ENCODE results near the gene GALNTL6.

DNA sequence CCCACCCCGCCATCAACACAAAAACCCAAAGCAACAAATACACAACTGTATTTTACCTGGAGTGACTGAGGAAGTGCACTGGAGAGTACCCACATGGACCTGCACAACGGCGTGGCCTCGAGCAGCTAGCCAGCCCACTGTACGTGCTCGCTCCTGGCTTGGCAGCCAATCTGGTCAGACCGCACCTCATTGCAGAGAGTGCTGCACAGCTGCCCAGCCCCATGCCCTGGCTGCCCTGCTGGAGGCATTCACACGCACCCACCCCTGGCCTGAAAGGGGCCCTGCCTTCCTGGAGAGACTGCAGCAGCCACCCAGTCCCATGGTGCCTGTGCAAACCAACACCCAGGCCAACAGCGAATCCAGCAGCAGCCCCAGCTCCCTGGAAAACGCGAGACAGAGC lies 116.3 kb downstream of the GALNTL6 start:
- TF ChIP-seq EP300 (IDR thresholded peaks at IDR 0.05) = no peak
- TF ChIP-seq, protein P1, sequence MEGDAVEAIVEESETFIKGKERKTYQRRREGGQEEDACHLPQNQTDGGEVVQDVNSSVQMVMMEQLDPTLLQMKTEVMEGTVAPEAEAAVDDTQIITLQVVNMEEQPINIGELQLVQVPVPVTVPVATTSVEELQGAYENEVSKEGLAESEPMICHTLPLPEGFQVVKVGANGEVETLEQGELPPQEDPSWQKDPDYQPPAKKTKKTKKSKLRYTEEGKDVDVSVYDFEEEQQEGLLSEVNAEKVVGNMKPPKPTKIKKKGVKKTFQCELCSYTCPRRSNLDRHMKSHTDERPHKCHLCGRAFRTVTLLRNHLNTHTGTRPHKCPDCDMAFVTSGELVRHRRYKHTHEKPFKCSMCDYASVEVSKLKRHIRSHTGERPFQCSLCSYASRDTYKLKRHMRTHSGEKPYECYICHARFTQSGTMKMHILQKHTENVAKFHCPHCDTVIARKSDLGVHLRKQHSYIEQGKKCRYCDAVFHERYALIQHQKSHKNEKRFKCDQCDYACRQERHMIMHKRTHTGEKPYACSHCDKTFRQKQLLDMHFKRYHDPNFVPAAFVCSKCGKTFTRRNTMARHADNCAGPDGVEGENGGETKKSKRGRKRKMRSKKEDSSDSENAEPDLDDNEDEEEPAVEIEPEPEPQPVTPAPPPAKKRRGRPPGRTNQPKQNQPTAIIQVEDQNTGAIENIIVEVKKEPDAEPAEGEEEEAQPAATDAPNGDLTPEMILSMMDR (IDR thresholded peaks at IDR 0.05) = no peak
- TF ChIP-seq POLR2AphosphoS5 (IDR thresholded peaks at IDR 0.05) = no peak
